ENCODE measurements around the gene ZC3H12A.
A peak's percentile ranks its signal among the peaks of the same experiment; 100 is the strongest.

ZC3H12A gene

GRCh38 chr1:37458551-37458950, 15.8 kb upstream of the ZC3H12A start:
- Histone ChIP-seq H3K36me3 (ENCODE audit: insufficient read depth, low read length) (no peaks in the 10 kb centered on the region), H3K9me3 (replicated peaks; ENCODE audit: low read length) (no peaks in the 10 kb centered on the region), H3K4me3 (ENCODE audit: low read length) (no peak overlapping the region)

GRCh38 chr1:37461698-37462436, 12.5 kb upstream of the ZC3H12A start:
- no peaks in the 10 kb centered on the region for H3K36me3 ChIP-seq (ENCODE audit: insufficient read depth, low read length)
- no peak overlapping the region for H3K4me3 ChIP-seq (ENCODE audit: low read length)
- no peak overlapping the region for H3K9ac ChIP-seq (ENCODE audit: low read depth, low read length)
- no peak overlapping the region for H3K4me2 ChIP-seq (ENCODE audit: low read length)
- no peaks in the 10 kb centered on the region for H3K27me3 ChIP-seq (ENCODE audit: control insufficient read depth, insufficient read depth, low read length)
- H3K4me1 ChIP-seq (ENCODE audit: control insufficient read depth, insufficient read depth, low read length) = peaks cover 8% of the 10 kb centered on the region
- H3K9me3 ChIP-seq (replicated peaks; ENCODE audit: low read length) = no peaks in the 10 kb centered on the region

More at GRCh38 chr1:37458551-37458950, 15.8 kb upstream of the ZC3H12A start:
- peaks cover 11% of the 10 kb centered on the region for H3K4me1 ChIP-seq (ENCODE audit: control insufficient read depth, insufficient read depth, low read length)
- H3K9ac ChIP-seq (ENCODE audit: low read depth, low read length) = no peak overlapping the region
- H3K27me3 ChIP-seq (ENCODE audit: control insufficient read depth, insufficient read depth, low read length) = no peaks in the 10 kb centered on the region
- no peak overlapping the region for H3K4me2 ChIP-seq (ENCODE audit: low read length)

GRCh38 chr1:37464443-37464842, 9.9 kb upstream of the ZC3H12A start:
- Histone ChIP-seq H3K4me1 (ENCODE audit: control insufficient read depth, insufficient read depth, low read length) (peaks cover 8% of the 10 kb centered on the region), H3K36me3 (ENCODE audit: insufficient read depth, low read length) (no peaks in the 10 kb centered on the region), H3K4me3 (ENCODE audit: low read length) (no peak overlapping the region), H3K4me2 (ENCODE audit: low read length) (no peak overlapping the region), H3K9ac (ENCODE audit: low read depth, low read length) (no peak overlapping the region), H3K9me3 (replicated peaks; ENCODE audit: low read length) (no peaks in the 10 kb centered on the region), H3K27me3 (ENCODE audit: control insufficient read depth, insufficient read depth, low read length) (no peaks in the 10 kb centered on the region)

GRCh38 chr1:37465593-37466517, 8.5 kb upstream of the ZC3H12A start:
- Histone ChIP-seq H3K4me2 (ENCODE audit: low read length) (no peak overlapping the region), H3K9ac (ENCODE audit: low read depth, low read length) (no peak overlapping the region)

GRCh38 chr1:37468037-37468436, 6.3 kb upstream of the ZC3H12A start:
- no peaks in the 10 kb centered on the region for H3K36me3 ChIP-seq (ENCODE audit: insufficient read depth, low read length)
- H3K4me3 ChIP-seq (ENCODE audit: low read length) = no peak overlapping the region

More at GRCh38 chr1:37465593-37466517, 8.5 kb upstream of the ZC3H12A start:
- Histone ChIP-seq H3K4me1 (ENCODE audit: control insufficient read depth, insufficient read depth, low read length) (peaks cover 12% of the 10 kb centered on the region), H3K4me3 (ENCODE audit: low read length) (no peak overlapping the region), H3K27me3 (ENCODE audit: control insufficient read depth, insufficient read depth, low read length) (no peaks in the 10 kb centered on the region), H3K9me3 (replicated peaks; ENCODE audit: low read length) (no peaks in the 10 kb centered on the region), H3K36me3 (ENCODE audit: insufficient read depth, low read length) (no peaks in the 10 kb centered on the region)

GRCh38 chr1:37469386-37469785, 5.0 kb upstream of the ZC3H12A start:
- no peak overlapping the region for H3K9ac ChIP-seq (ENCODE audit: low read depth, low read length)
- no peaks in the 10 kb centered on the region for H3K9me3 ChIP-seq (replicated peaks; ENCODE audit: low read length)
- no peaks in the 10 kb centered on the region for H3K27me3 ChIP-seq (ENCODE audit: control insufficient read depth, insufficient read depth, low read length)
- peaks cover 43% of the 10 kb centered on the region for H3K4me1 ChIP-seq (ENCODE audit: control insufficient read depth, insufficient read depth, low read length)
- H3K4me3 ChIP-seq (ENCODE audit: low read length) = no peak overlapping the region
- no peak overlapping the region for H3K4me2 ChIP-seq (ENCODE audit: low read length)
- H3K36me3 ChIP-seq (ENCODE audit: insufficient read depth, low read length) = no peaks in the 10 kb centered on the region

More at GRCh38 chr1:37468037-37468436, 6.3 kb upstream of the ZC3H12A start:
- no peaks in the 10 kb centered on the region for H3K9me3 ChIP-seq (replicated peaks; ENCODE audit: low read length)
- no peak overlapping the region for H3K9ac ChIP-seq (ENCODE audit: low read depth, low read length)
- no peaks in the 10 kb centered on the region for H3K27me3 ChIP-seq (ENCODE audit: control insufficient read depth, insufficient read depth, low read length)
- H3K4me1 ChIP-seq (ENCODE audit: control insufficient read depth, insufficient read depth, low read length) = peaks cover 34% of the 10 kb centered on the region
- H3K4me2 ChIP-seq (ENCODE audit: low read length) = no peak overlapping the region

- H3K4me2 ChIP-seq (ENCODE audit: low read length) = peak overlapping the region; percentile 99
- peaks cover 49% of the 10 kb centered on the region for H3K4me1 ChIP-seq (ENCODE audit: control insufficient read depth, insufficient read depth, low read length)
- no peaks in the 10 kb centered on the region for H3K9me3 ChIP-seq (replicated peaks; ENCODE audit: low read length)
- H3K4me3 ChIP-seq (ENCODE audit: low read length) = peak overlapping the region; percentile 58
- H3K27me3 ChIP-seq (ENCODE audit: control insufficient read depth, insufficient read depth, low read length) = no peaks in the 10 kb centered on the region
- peaks cover 9% of the 10 kb centered on the region for H3K36me3 ChIP-seq (ENCODE audit: insufficient read depth, low read length)
- H3K9ac ChIP-seq (ENCODE audit: low read depth, low read length) = peak overlapping the region; percentile 68
Measured at GRCh38 chr1:37471345-37472231, 2.8 kb upstream of the ZC3H12A start.

DNA sequence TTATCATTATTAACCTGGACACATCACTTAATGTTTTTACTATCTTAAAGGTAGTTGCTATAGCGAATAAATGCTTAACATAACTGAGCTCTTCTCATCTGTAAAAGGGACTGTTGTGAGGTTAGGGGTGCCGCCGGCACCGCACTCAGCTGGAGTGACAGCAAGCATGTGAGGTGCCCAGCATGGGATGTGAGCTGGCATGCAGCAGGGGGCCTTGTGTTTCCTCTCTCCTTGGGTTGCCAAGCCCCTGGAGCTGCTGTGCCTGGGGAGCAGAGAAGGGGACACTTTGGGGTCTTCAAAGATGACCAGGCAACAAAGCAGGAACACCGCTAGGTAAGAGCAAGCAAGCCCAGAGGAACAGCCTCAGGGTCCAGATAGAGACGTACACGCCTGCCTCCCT, 2.1 kb upstream of the ZC3H12A start:
- no peaks in the 10 kb centered on the region for H3K27me3 ChIP-seq (ENCODE audit: control insufficient read depth, insufficient read depth, low read length)
- peaks cover 15% of the 10 kb centered on the region for H3K36me3 ChIP-seq (ENCODE audit: insufficient read depth, low read length)
- no peaks in the 10 kb centered on the region for H3K9me3 ChIP-seq (replicated peaks; ENCODE audit: low read length)
- H3K4me3 ChIP-seq (ENCODE audit: low read length) = peak overlapping the region; percentile 58
- H3K4me2 ChIP-seq (ENCODE audit: low read length) = peak overlapping the region; percentile 99
- peaks cover 56% of the 10 kb centered on the region for H3K4me1 ChIP-seq (ENCODE audit: control insufficient read depth, insufficient read depth, low read length)
- peak overlapping the region; percentile 68 for H3K9ac ChIP-seq (ENCODE audit: low read depth, low read length)

DNA sequence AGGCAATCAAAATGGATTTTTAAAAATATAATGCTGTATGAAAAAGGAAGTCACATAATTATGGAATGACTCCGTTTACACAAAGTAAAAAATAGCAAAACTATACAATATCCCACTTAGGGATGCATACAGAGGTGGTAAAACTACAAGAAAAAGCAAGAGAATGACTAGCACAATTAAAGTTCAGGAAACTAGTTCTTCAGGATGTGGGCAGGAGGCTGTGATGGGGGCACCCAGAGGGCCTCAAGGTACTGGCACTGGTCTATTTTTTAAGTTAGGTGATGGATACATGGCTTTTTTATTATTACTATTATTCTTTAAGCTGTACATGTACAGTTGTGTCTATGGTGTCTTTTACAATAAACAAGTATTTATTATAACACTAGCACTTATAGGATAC, 1.4 kb upstream of the ZC3H12A start:
- Histone ChIP-seq H3K9me3 (replicated peaks; ENCODE audit: low read length) (no peaks in the 10 kb centered on the region), H3K27me3 (ENCODE audit: control insufficient read depth, insufficient read depth, low read length) (no peaks in the 10 kb centered on the region), H3K4me1 (ENCODE audit: control insufficient read depth, insufficient read depth, low read length) (peaks cover 63% of the 10 kb centered on the region), H3K4me2 (ENCODE audit: low read length) (peak overlapping the region; percentile 99), H3K9ac (ENCODE audit: low read depth, low read length) (peak overlapping the region; percentile 93), H3K36me3 (ENCODE audit: insufficient read depth, low read length) (peaks cover 23% of the 10 kb centered on the region), H3K4me3 (ENCODE audit: low read length) (peak overlapping the region; percentile 78)

GRCh38 chr1:37473431-37474045, 842 bp upstream of the ZC3H12A start:
- Histone ChIP-seq H3K36me3 (ENCODE audit: insufficient read depth, low read length) (peaks cover 28% of the 10 kb centered on the region), H3K4me3 (ENCODE audit: low read length) (peak overlapping the region; percentile 78), H3K9ac (ENCODE audit: low read depth, low read length) (peak overlapping the region; percentile 93), H3K4me1 (ENCODE audit: control insufficient read depth, insufficient read depth, low read length) (peaks cover 69% of the 10 kb centered on the region), H3K9me3 (replicated peaks; ENCODE audit: low read length) (no peaks in the 10 kb centered on the region), H3K27me3 (ENCODE audit: control insufficient read depth, insufficient read depth, low read length) (no peaks in the 10 kb centered on the region), H3K4me2 (ENCODE audit: low read length) (peak overlapping the region; percentile 99)

Data from skeletal muscle satellite cell (primary cell).